IMR-90 (cell line): Measurements from ENCODE around the gene HYKK. TPM values are rescaled to one million over a fixed set of nuclear protein-coding genes. Genes with fewer than 3 reads are reported as not detected.

Experiments used
- ATAC-seq: fragments of 200-7000 bp; cut with Tn5 transposase; 2 replicates; pipeline ENCODE4 v1.9.1; 2020; ENCODE audit warnings: low read depth, mild to moderate bottlenecking, moderate library complexity
- BruUV-seq: library from RNA; stranded (reverse); fragments of 400-500 nt; replicated peaks from 2 replicates; lab custom pipeline; 2021; lab: Mats Ljungman, UMichigan
- CTCF ChIA-PET: fragments of 300-600 bp; formaldehyde crosslinking; extraction: SDS; loops from one replicate; lab custom pipeline; 2021; ENCODE audit warnings: antibody characterized with exemption; lab: Yijun Ruan, JAX
- POLR2A ChIA-PET: fragments of 300-600 bp; sonication (Branson Sonifier 250); formaldehyde crosslinking; loops from one replicate; lab custom pipeline; 2022; ENCODE audit warnings: antibody characterized with exemption; ENCODE audit not compliant: unreplicated experiment; lab: Charles Lee
- DNase-seq: peaks from one replicate; pipeline ENCODE4 v3.0.0; 2013
- H2AFZ ChIP-seq: replicated peaks from 2 replicates; pipeline ENCODE3; 2013; ENCODE audit warnings: low read length, mild to moderate bottlenecking; ENCODE audit not compliant: poor library complexity
- H2AK5ac ChIP-seq: 2 replicates; pipeline ENCODE4 v1.6.1; 2013; ENCODE audit warnings: low read depth, low read length, inconsistent platforms
- H2AK9ac ChIP-seq: replicated peaks from 2 replicates; pipeline ENCODE3; 2013; ENCODE audit warnings: mild to moderate bottlenecking, low read depth, low read length, moderate library complexity; ENCODE audit not compliant: poor library complexity
- H2BK120ac ChIP-seq: 2 replicates; pipeline ENCODE4 v1.6.1; 2013; ENCODE audit warnings: low read depth, low read length, inconsistent platforms
- H2BK15ac ChIP-seq: 3 replicates; pipeline ENCODE4 v1.6.1; 2013; ENCODE audit warnings: low read depth, low read length, inconsistent platforms
- H2BK20ac ChIP-seq: 2 replicates; pipeline ENCODE4 v1.6.1; 2013; ENCODE audit warnings: low read depth, mild to moderate bottlenecking, inconsistent platforms, low read length, moderate library complexity
- H2BK5ac ChIP-seq: 2 replicates; pipeline ENCODE4 v1.6.1; 2013; ENCODE audit warnings: mild to moderate bottlenecking, low read depth, low read length, inconsistent platforms; ENCODE audit not compliant: poor library complexity, severe bottlenecking
- H3K14ac ChIP-seq: replicated peaks from 2 replicates; pipeline ENCODE4 v1.6.1; 2013; ENCODE audit warnings: low read depth, low read length, inconsistent platforms
- H3K18ac ChIP-seq: 2 replicates; pipeline ENCODE4 v1.6.1; 2013; ENCODE audit warnings: low read depth, low read length, control low read depth
- H3K23ac ChIP-seq: 2 replicates; pipeline ENCODE4 v1.6.1; 2013; ENCODE audit warnings: low read depth, low read length, inconsistent platforms
- H3K27ac ChIP-seq: 2 replicates; pipeline ENCODE4 v1.5.1; 2013; ENCODE audit warnings: mild to moderate bottlenecking, control low read depth, low read length; ENCODE audit not compliant: insufficient read depth
- H3K27me3 ChIP-seq: 2 replicates; pipeline ENCODE4 v1.6.1; 2013; ENCODE audit warnings: low read length; ENCODE audit not compliant: control insufficient read depth, insufficient read depth
- H3K36me3 ChIP-seq: 2 replicates; pipeline ENCODE4 v1.6.1; 2013; ENCODE audit warnings: low read length, mixed read lengths; ENCODE audit not compliant: control insufficient read depth, insufficient read depth
- H3K4ac ChIP-seq: 2 replicates; pipeline ENCODE4 v1.6.1; 2013; ENCODE audit warnings: low read depth, low read length, inconsistent platforms
- H3K4me1 ChIP-seq: 2 replicates; pipeline ENCODE4 v1.6.1; 2013; ENCODE audit warnings: low read length, mixed read lengths; ENCODE audit not compliant: control insufficient read depth, insufficient read depth
- H3K4me2 ChIP-seq: 2 replicates; pipeline ENCODE4 v1.6.1; 2013; ENCODE audit warnings: low read depth, mild to moderate bottlenecking, control low read depth, low read length, moderate library complexity
- H3K4me3 ChIP-seq: 2 replicates; pipeline ENCODE4 v1.5.1; 2013; ENCODE audit warnings: low read depth, mild to moderate bottlenecking, control low read depth, low read length, moderate library complexity; ENCODE audit not compliant: insufficient read depth
- H3K56ac ChIP-seq: 2 replicates; pipeline ENCODE4 v1.6.1; 2013; ENCODE audit warnings: low read length, inconsistent platforms; ENCODE audit not compliant: insufficient read depth; ENCODE audit errors: extremely low read depth
- H3K79me1 ChIP-seq, 2 experiments: 2 replicates each; pipeline ENCODE4 v1.6.1; 2013; ENCODE audit warnings: low read length in 2 of 2, inconsistent platforms in 1 of 2, low read depth in 1 of 2
- H3K9ac ChIP-seq: 2 replicates; pipeline ENCODE4 v1.6.1; 2013; ENCODE audit warnings: low read depth, low read length, control low read depth
- H3K9me1 ChIP-seq: 2 replicates; pipeline ENCODE4 v1.6.1; 2013; ENCODE audit warnings: low read length, inconsistent platforms; ENCODE audit not compliant: insufficient read depth
- H3K9me3 ChIP-seq: 2 replicates; pipeline ENCODE4 v1.6.1; 2013; ENCODE audit warnings: low read length; ENCODE audit not compliant: control insufficient read depth, insufficient read depth
- H4K20me1 ChIP-seq: 2 replicates; pipeline ENCODE4 v1.6.1; 2013; ENCODE audit warnings: low read length, inconsistent platforms; ENCODE audit not compliant: insufficient read depth
- H4K5ac ChIP-seq: 2 replicates; pipeline ENCODE4 v1.6.1; 2013; ENCODE audit warnings: mild to moderate bottlenecking, low read depth, low read length, control low read depth
- H4K8ac ChIP-seq, 2 experiments: 2 replicates each; pipeline ENCODE4 v1.6.1; 2013; ENCODE audit warnings: low read depth in 2 of 2, low read length in 2 of 2, control low read depth in 1 of 2, inconsistent platforms in 1 of 2
- H4K91ac ChIP-seq: 2 replicates; pipeline ENCODE4 v1.6.1; 2013; ENCODE audit warnings: low read depth, low read length, inconsistent platforms; ENCODE audit not compliant: insufficient read depth
- BHLHE40 ChIP-seq: fragments of 150-350 bp; IDR thresholded peaks from 2 replicates; pipeline ENCODE4 v1.6.1; 2016; ENCODE audit warnings: mild to moderate bottlenecking, low read depth, low read length
- CEBPB ChIP-seq: IDR thresholded peaks from 2 replicates; pipeline ENCODE4 v1.6.1; 2012; ENCODE audit warnings: low read depth, low read length, improper control_type of control experiment
- CHD1 ChIP-seq: IDR thresholded peaks from 2 replicates; pipeline ENCODE4 v1.6.1; 2012; ENCODE audit warnings: low read depth, low read length, improper control_type of control experiment
- ELK1 ChIP-seq: fragments of 150-350 bp; IDR thresholded peaks from 2 replicates; pipeline ENCODE4 v1.6.1; 2016; ENCODE audit warnings: low read depth, mild to moderate bottlenecking, low read length, moderate library complexity, borderline replicate concordance
- FOS ChIP-seq: fragments of 150-350 bp; IDR thresholded peaks from 2 replicates; pipeline ENCODE4 v1.6.1; 2016; ENCODE audit warnings: low read depth, low read length
- MAFK ChIP-seq: IDR thresholded peaks from 2 replicates; pipeline ENCODE4 v1.6.1; 2012; ENCODE audit warnings: low read depth, low read length, improper control_type of control experiment
- MAZ ChIP-seq: IDR thresholded peaks from 2 replicates; pipeline ENCODE4 v1.6.1; 2012; ENCODE audit warnings: low read depth, mild to moderate bottlenecking, low read length, improper control_type of control experiment, moderate library complexity, borderline replicate concordance
- MXI1 ChIP-seq: IDR thresholded peaks from 2 replicates; pipeline ENCODE4 v1.6.1; 2012; ENCODE audit warnings: low read depth, mild to moderate bottlenecking, low read length, moderate library complexity, borderline replicate concordance
- POLR2A ChIP-seq: IDR thresholded peaks from 2 replicates; pipeline ENCODE4 v1.6.1; 2012; ENCODE audit warnings: mild to moderate bottlenecking, low read depth, low read length
- RAD21 ChIP-seq: IDR thresholded peaks from 2 replicates; pipeline ENCODE4 v1.6.1; 2012; ENCODE audit warnings: low read length, improper control_type of control experiment
- RCOR1 ChIP-seq: IDR thresholded peaks from 2 replicates; pipeline ENCODE4 v1.6.1; 2012; ENCODE audit warnings: mild to moderate bottlenecking, low read length, improper control_type of control experiment; ENCODE audit not compliant: insufficient replicate concordance
- SMC3 ChIP-seq: fragments of 150-350 bp; IDR thresholded peaks from 2 replicates; pipeline ENCODE4 v1.6.1; 2016; ENCODE audit warnings: low read depth, mild to moderate bottlenecking, antibody characterized with exemption, low read length, moderate library complexity
- USF2 ChIP-seq: fragments of 150-350 bp; IDR thresholded peaks from 2 replicates; pipeline ENCODE4 v1.6.1; 2017; ENCODE audit warnings: mild to moderate bottlenecking, antibody characterized with exemption, low read length, low read depth
- WGBS, 2 experiments: methylation state at CpG; one replicate each; pipeline versions ENCODE4 v1.1.5 to v1.1.7; 2013; ENCODE audit warnings: missing lambda C conversion rate in 2 of 2; ENCODE audit not compliant: insufficient read length in 1 of 2; ENCODE audit errors: extremely low coverage in 2 of 2; 5-methylcytosine and 5-hydroxymethylcytosine counted together
- dilution Hi-C: fragments of 300-500 bp; cut with HindIII; formaldehyde crosslinking; loops from one replicate; pipeline ENCODE4 v1.14.3; 2018; ENCODE audit warnings: low sequenced_read_pairs; ENCODE audit not compliant: unreplicated experiment
- in situ Hi-C: fragments of 300-500 bp; cut with MboI; formaldehyde crosslinking; loops from 3 replicates; pipeline ENCODE4 v1.14.3; 2019; ENCODE audit warnings: low sequenced_read_pairs, inconsistent platforms, mixed read lengths
- intact Hi-C: fragments of 100-400 bp; cut with micrococcal nuclease; formaldehyde crosslinking; loops from 2 replicates; pipeline ENCODE4 v1.10.0; 2022
- polyA plus RNA-seq, 3 experiments: library from polyadenylated mRNA; depleted of rRNA; stranded (reverse); fragments of >200 nt; gene quantifications; 2 replicates each; pipeline ENCODE4 v1.2.3, GENCODE V29; 2012; ENCODE audit warnings: low replicate concordance in 1 of 3
- total RNA-seq: library from RNA; depleted of rRNA; stranded (reverse); fragments of >200 nt; gene quantifications from 2 replicates; pipeline ENCODE4 v1.2.3, GENCODE V29; 2012

HYKK gene
- total and polyA plus RNA-seq, 2 of the 4 experiments (the other 2 are of a cell fraction): 3.8 to 5.6 TPM

- H3K79me1 ChIP-seq: peaks cover 4 to 9% of the 10 kb centered on the region in 2 experiments; a peak in 3 of 4 replicates
- 0 out of 2 replicates have a peak, but pooled peaks cover 2% of the 10 kb centered on the region for H3K9me1 ChIP-seq
- no peak overlapping the region for H2BK15ac ChIP-seq
- intact Hi-C loops: no loop called here
- H3K23ac ChIP-seq: no peak overlapping the region
- BruUV-seq: no TSS peak
- peak; percentile 37 for DNase-seq
- no peaks in the 10 kb centered on the region for H3K4me1 ChIP-seq
- no peak overlapping the region for H4K91ac ChIP-seq
- H3K36me3 ChIP-seq: no peaks in the 10 kb centered on the region
- dilution Hi-C loops: no loop called here
- in situ Hi-C loops: no loop called here
- H3K4me2 ChIP-seq: no peak overlapping the region
- no peak overlapping the region for H2AK9ac ChIP-seq
- no peak overlapping the region for H3K18ac ChIP-seq
- CTCF ChIA-PET: no interaction called here
- TF ChIP-seq SMC3 (no peak), POLR2A (no peak), MXI1 (no peak), FOS (no peak), CEBPB (no peak), BHLHE40 (no peak), RCOR1 (no peak), USF2 (no peak), CHD1 (no peak), RAD21 (no peak), MAZ (no peak), MAFK (no peak), ELK1 (no peak)
- H3K14ac ChIP-seq: no peak overlapping the region
- H3K27me3 ChIP-seq: no peaks in the 10 kb centered on the region
- H4K5ac ChIP-seq: no peak overlapping the region
- H3K9me3 ChIP-seq: no peaks in the 10 kb centered on the region
- no peak overlapping the region for H3K4ac ChIP-seq
- H4K8ac ChIP-seq: no peak overlapping the region
- no peak overlapping the region for H2BK5ac ChIP-seq
- H3K27ac ChIP-seq: no peak overlapping the region
- no peak overlapping the region for H2BK120ac ChIP-seq
- no peak overlapping the region for H3K9ac ChIP-seq
- no peak overlapping the region for H3K56ac ChIP-seq
- POLR2A ChIA-PET: interaction anchor here (0.5 kb wide), 1 partner anchor 99 kb away, joined by 3 read pairs; no protein-coding TSS in a partner anchor
- ATAC-seq: no peak
- H3K4me3 ChIP-seq: no peak overlapping the region
- H2AFZ ChIP-seq: no peak overlapping the region
- no peak overlapping the region for H2AK5ac ChIP-seq
- no peak overlapping the region for H2BK20ac ChIP-seq
- WGBS, 2 experiments: no CpG with 5 or more reads among the region's 1 CpG
- H4K20me1 ChIP-seq: peaks cover 5% of the 10 kb centered on the region; the same call in 1 of the 2 replicates
Observed at GRCh38 chr15:78536134-78536533, 28.8 kb downstream of the HYKK start.
